Gastrocnemius medialis (tissue), 4 donors: ENCODE data around the gene LTBP4. TPM values are rescaled to one million over a fixed set of nuclear protein-coding genes. Genes with fewer than 3 reads are reported as not detected.

Source experiments
- ATAC-seq, 2 donors: fragments of 150-250 bp; one replicate each; pipeline ENCODE4 v1.9.1; 2016
- DNase-seq, 2 donors: peaks; one replicate each; pipeline ENCODE4 v3.0.0-alpha.2; 2019
- H3K27ac ChIP-seq, 4 donors: fragments of 200-600 bp; sonication (generic); 1 replicate in 1 of 4; 2 replicates in 3 of 4; pipeline ENCODE4 v1.5.1; 2016 to 2018; ENCODE audit warnings: mild to moderate bottlenecking in 2 of 4, moderate library complexity in 1 of 4
- H3K27me3 ChIP-seq, 3 donors: fragments of 200-600 bp; sonication (generic) in 2 of 3; 1 replicate in 1 of 3; 2 replicates in 2 of 3; pipeline versions ENCODE4 v1.5.1 to v1.6.0; 2016 to 2019; ENCODE audit warnings: mild to moderate bottlenecking in 1 of 3, moderate library complexity in 1 of 3
- H3K36me3 ChIP-seq, 2 donors: fragments of 200-600 bp; sonication (generic) in 1 of 2; one replicate each; pipeline ENCODE4 v1.5.1; 2017 to 2018
- H3K4me1 ChIP-seq, 2 donors: fragments of 200-600 bp; sonication (generic) in 1 of 2; one replicate each; pipeline ENCODE4 v1.5.1; 2016 to 2017; ENCODE audit warnings: mild to moderate bottlenecking in 2 of 2
- H3K4me3 ChIP-seq, 4 donors: fragments of 200-600 bp; sonication (generic) in 3 of 4; 1 replicate in 1 of 4; 2 replicates in 3 of 4; pipeline ENCODE4 v1.5.1; 2016 to 2019; ENCODE audit warnings: mild to moderate bottlenecking in 2 of 4
- H3K9me3 ChIP-seq, 3 donors: fragments of 200-600 bp; sonication (generic) in 2 of 3; 1 replicate in 1 of 3; 2 replicates in 2 of 3; pipeline ENCODE4 v1.5.1; 2016 to 2019
- POLR2A ChIP-seq, 2 donors: fragments of 450-650 bp; IDR thresholded peaks; one replicate each; pipeline ENCODE4 v1.6.1; 2017; ENCODE audit warnings: antibody characterized with exemption in 2 of 2, mild to moderate bottlenecking in 2 of 2, moderate library complexity in 2 of 2
- in situ Hi-C, 4 donors: fragments of 200-750 bp; cut with MboI; loops; one replicate each; pipeline versions ENCODE4 v1.15.0 to v1.8.0; 2017; ENCODE audit warnings: low sequenced_read_pairs in 4 of 4
- intact Hi-C: fragments of 100-400 bp; cut with DNase I; formaldehyde crosslinking; loops from one replicate; pipeline ENCODE4 v1.15.1; 2023; ENCODE audit warnings: low total_unique reads
- total RNA-seq, 4 donors: library from RNA; depleted of rRNA; stranded (reverse); fragments of >200 nt; gene quantifications; one replicate each; pipeline versions ENCODE4 v1.1.0 to v1.2.3, GENCODE V29; 2016
- TF ChIP-seq, protein P1 (sequence below), 5 experiments: fragments of 450-650 bp in 3 of 5; fragments of 200-600 bp in 2 of 5; sonication (generic) in 2 of 5; IDR thresholded peaks in 4 of 5; conservative IDR thresholded peaks in 1 of 5; 1 replicate in 4 of 5; 2 replicates in 1 of 5; pipeline ENCODE4 v1.5.1; 2016 to 2019; ENCODE audit warnings: antibody characterized with exemption in 5 of 5, mild to moderate bottlenecking in 3 of 5, moderate library complexity in 3 of 5

LTBP4 gene
- total RNA-seq, 4 donors from 2014 or later: 34.4 to 46.7 (median 40.5) TPM

DNA sequence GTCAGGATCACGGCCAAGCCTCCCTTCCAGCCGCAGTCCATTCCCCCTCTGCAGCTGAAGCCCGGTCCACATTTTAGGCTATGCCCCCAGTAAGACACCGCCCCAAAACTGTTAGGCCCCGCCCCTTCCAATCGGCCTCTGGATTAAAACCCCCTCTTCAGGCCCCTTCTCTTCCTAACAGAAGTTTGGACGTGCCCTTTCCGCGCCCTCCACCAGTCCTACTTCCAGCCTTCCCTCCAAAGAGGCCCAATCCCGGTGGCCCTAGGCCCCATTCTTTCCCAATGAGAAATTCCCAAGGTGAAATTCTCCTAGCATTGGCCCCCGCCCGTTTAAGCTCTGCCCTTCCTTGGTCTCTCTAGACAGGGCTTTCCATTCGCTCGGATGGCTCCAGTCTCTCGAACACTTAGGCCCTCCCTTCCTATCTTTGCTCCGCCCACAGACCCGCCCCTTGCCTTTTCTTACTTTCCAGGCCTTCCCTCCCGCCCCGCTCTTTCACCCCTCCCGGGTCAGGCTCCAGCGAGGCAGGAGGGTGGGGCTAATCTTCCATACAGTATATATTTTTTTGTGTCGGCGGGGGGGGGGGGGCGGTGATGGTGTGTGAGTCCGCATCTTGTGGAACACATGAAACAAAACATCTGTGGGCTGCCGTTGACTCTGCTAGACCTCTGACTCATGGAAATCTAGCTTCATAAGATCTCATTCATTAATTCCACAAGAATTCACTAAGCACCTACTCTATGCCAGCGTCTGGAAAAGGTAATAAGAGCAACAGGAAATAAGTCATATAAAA is 13.6 kb downstream of the LTBP4 start:
- peak; percentile 51 to 67 for DNase-seq
- TF ChIP-seq, protein P1, sequence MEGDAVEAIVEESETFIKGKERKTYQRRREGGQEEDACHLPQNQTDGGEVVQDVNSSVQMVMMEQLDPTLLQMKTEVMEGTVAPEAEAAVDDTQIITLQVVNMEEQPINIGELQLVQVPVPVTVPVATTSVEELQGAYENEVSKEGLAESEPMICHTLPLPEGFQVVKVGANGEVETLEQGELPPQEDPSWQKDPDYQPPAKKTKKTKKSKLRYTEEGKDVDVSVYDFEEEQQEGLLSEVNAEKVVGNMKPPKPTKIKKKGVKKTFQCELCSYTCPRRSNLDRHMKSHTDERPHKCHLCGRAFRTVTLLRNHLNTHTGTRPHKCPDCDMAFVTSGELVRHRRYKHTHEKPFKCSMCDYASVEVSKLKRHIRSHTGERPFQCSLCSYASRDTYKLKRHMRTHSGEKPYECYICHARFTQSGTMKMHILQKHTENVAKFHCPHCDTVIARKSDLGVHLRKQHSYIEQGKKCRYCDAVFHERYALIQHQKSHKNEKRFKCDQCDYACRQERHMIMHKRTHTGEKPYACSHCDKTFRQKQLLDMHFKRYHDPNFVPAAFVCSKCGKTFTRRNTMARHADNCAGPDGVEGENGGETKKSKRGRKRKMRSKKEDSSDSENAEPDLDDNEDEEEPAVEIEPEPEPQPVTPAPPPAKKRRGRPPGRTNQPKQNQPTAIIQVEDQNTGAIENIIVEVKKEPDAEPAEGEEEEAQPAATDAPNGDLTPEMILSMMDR (IDR thresholded peaks at IDR 0.05 in 4 of 5, conservative IDR thresholded peaks at IDR 0.05 in 1 of 5): no peak
- no peak for TF ChIP-seq POLR2A (IDR thresholded peaks at IDR 0.05)
- H3K4me1 ChIP-seq: peaks cover 7 to 9% of the 10 kb centered on the region in 2 donors
- H3K27me3 ChIP-seq: no peaks in the 10 kb centered on the region
- no peaks in the 10 kb centered on the region for H3K36me3 ChIP-seq
- in situ Hi-C loops: no loop called here
- intact Hi-C loops: no loop called here
- H3K27ac ChIP-seq: peak overlapping the region in 3 of 4 donors; percentile 19 to 58 (median 45)
- H3K9me3 ChIP-seq: no peaks in the 10 kb centered on the region
- H3K4me3 ChIP-seq: peak overlapping the region; percentile 27 to 47 (median 40)
- peak; percentile 11 to 38 for ATAC-seq

DNA sequence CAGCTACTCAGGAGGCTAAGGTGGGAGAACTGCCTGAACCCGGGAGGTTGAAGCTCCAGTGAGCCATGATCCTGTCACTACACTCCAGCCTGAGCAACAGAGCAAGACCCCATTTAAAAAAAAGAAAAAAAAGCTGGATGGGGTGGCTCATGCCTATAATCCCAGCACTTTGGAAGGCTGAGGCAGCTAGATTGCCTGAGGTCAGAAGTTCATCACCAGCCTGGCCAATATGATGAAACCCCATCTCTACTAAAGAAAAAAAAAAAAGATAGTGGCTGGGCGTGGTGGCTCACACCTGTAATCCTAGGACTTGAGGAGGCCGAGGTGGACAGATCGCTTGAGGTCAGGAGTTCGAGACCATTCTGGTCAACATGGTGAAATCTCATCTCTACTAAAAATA is 15.0 kb downstream of the LTBP4 start:
- in situ Hi-C loops (no loop called here), intact Hi-C loops (no loop called here)
- Histone ChIP-seq H3K36me3 (no peaks in the 10 kb centered on the region), H3K4me3 (no peak overlapping the region), H3K9me3 (no peaks in the 10 kb centered on the region), H3K4me1 (no peaks in the 10 kb centered on the region), H3K27me3 (no peaks in the 10 kb centered on the region), H3K27ac (no peak overlapping the region)
- no peak for ATAC-seq
- no peak for DNase-seq
- no peak for TF ChIP-seq POLR2A (IDR thresholded peaks at IDR 0.05)

DNA sequence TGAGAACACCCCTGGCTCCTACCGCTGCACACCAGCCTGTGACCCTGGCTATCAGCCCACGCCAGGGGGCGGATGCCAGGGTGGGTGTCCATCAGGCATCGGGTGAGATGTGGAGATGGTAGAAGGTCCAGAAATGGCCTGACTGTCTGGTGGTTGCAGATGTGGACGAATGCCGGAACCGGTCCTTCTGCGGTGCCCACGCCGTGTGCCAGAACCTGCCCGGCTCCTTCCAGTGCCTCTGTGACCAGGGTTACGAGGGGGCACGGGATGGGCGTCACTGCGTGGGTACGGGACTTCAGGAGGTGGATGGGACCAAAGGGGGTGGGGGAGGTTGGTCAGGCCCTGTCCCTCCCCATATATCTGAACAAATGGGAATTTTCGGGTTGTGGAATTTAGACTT is 15.8 kb downstream of the LTBP4 start:
- no peaks in the 10 kb centered on the region for H3K27me3 ChIP-seq
- ATAC-seq (no peak), DNase-seq (no peak)
- in situ Hi-C loops (no loop called here), intact Hi-C loops (no loop called here)
- no peaks in the 10 kb centered on the region for H3K4me1 ChIP-seq
- TF ChIP-seq, protein P1 (IDR thresholded peaks at IDR 0.05 in 4 of 5, conservative IDR thresholded peaks at IDR 0.05 in 1 of 5): no peak
- TF ChIP-seq POLR2A (IDR thresholded peaks at IDR 0.05): no peak
- no peaks in the 10 kb centered on the region for H3K36me3 ChIP-seq
- H3K27ac ChIP-seq: no peak overlapping the region
- no peak overlapping the region for H3K4me3 ChIP-seq
- no peaks in the 10 kb centered on the region for H3K9me3 ChIP-seq

DNA sequence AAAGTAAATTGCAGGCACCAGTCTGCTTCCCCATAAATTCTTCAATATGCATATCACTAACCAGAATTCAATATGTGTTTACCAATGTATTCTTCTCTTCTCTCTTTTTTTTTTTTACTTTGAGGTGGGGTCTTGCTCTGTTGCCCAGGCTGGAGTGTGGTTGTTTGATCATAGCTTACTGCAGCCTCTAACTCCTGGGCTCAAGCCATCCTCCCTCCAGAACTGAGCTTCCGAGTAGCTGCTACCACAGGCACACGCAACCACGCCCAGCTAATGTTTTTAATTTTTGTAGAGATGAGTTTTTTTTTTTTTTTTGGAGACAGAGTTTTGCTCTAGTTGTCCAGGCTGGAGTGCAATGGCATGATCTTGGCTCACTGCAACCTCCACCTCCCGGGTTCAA is 16.8 kb downstream of the LTBP4 start:
- ATAC-seq (no peak), DNase-seq (no peak)
- intact Hi-C loops: no loop called here
- H3K27me3 ChIP-seq: no peaks in the 10 kb centered on the region
- no peak overlapping the region for H3K27ac ChIP-seq
- H3K36me3 ChIP-seq: no peaks in the 10 kb centered on the region
- no peak overlapping the region for H3K4me3 ChIP-seq
- no peaks in the 10 kb centered on the region for H3K4me1 ChIP-seq
- TF ChIP-seq, protein P1 (IDR thresholded peaks at IDR 0.05 in 4 of 5, conservative IDR thresholded peaks at IDR 0.05 in 1 of 5): no peak
- TF ChIP-seq POLR2A (IDR thresholded peaks at IDR 0.05): no peak
- in situ Hi-C loops: no loop called here
- no peaks in the 10 kb centered on the region for H3K9me3 ChIP-seq

DNA sequence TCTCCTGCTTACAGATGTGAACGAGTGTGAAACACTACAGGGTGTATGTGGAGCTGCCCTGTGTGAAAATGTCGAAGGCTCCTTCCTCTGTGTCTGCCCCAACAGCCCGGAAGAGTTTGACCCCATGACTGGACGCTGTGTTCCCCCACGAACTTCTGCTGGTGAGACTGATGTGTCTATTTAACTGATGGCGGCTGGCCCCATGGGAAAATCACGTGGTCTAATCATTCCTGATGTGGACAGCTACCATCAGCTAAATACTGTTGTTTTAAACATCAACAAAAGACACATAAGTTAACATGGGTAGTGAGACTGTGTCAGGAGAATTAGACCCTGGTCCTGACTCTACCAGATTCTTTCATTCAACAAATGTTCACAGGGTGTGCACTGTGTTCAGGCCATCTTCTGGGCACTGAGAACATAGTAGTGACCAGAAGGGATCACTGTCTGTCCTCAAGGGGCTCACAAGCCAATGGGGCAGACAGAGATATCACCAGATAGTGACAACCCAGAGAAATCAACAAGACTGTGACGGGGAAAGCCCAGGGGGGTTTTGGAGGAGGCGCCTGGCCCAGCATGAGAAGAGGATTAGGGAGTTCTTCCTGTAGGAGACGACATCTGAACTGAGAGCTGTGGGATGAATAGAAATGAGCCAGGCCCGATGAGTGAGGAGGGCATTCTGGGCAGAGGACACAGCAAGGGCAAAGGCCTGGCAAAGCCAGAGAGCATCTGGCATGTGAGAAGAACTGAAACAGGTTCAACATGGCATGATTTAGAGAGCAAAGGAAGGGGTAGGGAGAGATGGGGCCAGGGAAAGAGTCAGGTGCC is 18.4 kb downstream of the LTBP4 start:
- Histone ChIP-seq H3K27me3 (no peaks in the 10 kb centered on the region), H3K36me3 (no peaks in the 10 kb centered on the region), H3K9me3 (no peaks in the 10 kb centered on the region), H3K4me3 (no peak overlapping the region), H3K27ac (peak overlapping the region in 2 of 4 donors; percentile 20 to 33), H3K4me1 (no peaks in the 10 kb centered on the region)
- DNase-seq (no peak), ATAC-seq (peak in 1 of 2 donors; percentile 56)
- TF ChIP-seq, protein P1 (IDR thresholded peaks at IDR 0.05 in 4 of 5, conservative IDR thresholded peaks at IDR 0.05 in 1 of 5): no peak
- TF ChIP-seq POLR2A (IDR thresholded peaks at IDR 0.05): no peak
- in situ Hi-C loops (no loop called here), intact Hi-C loops (no loop called here)
